Measurements from ENCODE around the gene SUDS3.
"Not testable (repeated sequence)": the region's sequence is repeated elsewhere in the genome, so short reads cannot be mapped to it uniquely, and the experiment has no call there.

SUDS3 gene

GRCh38 chr12:118398524-118398923, 22.2 kb downstream of the SUDS3 start:
- DNase-seq = no peak

- DNase-seq = no peak
These were observed 22.6 kb downstream of the SUDS3 start for GRCh38 chr12:118398940-118399339.

- peak; percentile 73 for DNase-seq
These were observed 25.9 kb downstream of the SUDS3 start for GRCh38 chr12:118402251-118402650.

GRCh38 chr12:118404876-118405521, 28.6 kb downstream of the SUDS3 start:
- peak; percentile 55 for DNase-seq

GRCh38 chr12:118408241-118408640, 31.9 kb downstream of the SUDS3 start:
- not testable (repeated sequence) for DNase-seq

- no peak for DNase-seq
These were observed 33.5 kb downstream of the SUDS3 start for GRCh38 chr12:118409834-118410233.

GRCh38 chr12:118417942-118418341, 41.6 kb downstream of the SUDS3 start:
- DNase-seq = no peak

GRCh38 chr12:118418385-118419057, 42.2 kb downstream of the SUDS3 start:
- DNase-seq = no peak

GRCh38 chr12:118420673-118421072, 44.3 kb downstream of the SUDS3 start:
- no peak for DNase-seq

GRCh38 chr12:118424884-118425283, 48.5 kb downstream of the SUDS3 start:
- DNase-seq = no peak

GRCh38 chr12:118425364-118425763, 49.0 kb downstream of the SUDS3 start:
- no peak for DNase-seq

GRCh38 chr12:118427819-118428218, 51.5 kb downstream of the SUDS3 start:
- DNase-seq = no peak

- no peak for DNase-seq
These were observed 52.3 kb downstream of the SUDS3 start for GRCh38 chr12:118428643-118429042.

- DNase-seq = no peak
These were observed 53.5 kb downstream of the SUDS3 start for GRCh38 chr12:118429688-118430383.

GRCh38 chr12:118430516-118430915, 54.2 kb downstream of the SUDS3 start:
- DNase-seq = no peak

GRCh38 chr12:118432812-118433545, 56.6 kb downstream of the SUDS3 start:
- no peak for DNase-seq

GRCh38 chr12:118436002-118436730, 59.8 kb downstream of the SUDS3 start:
- no peak for DNase-seq

GRCh38 chr12:118436986-118437385, 60.6 kb downstream of the SUDS3 start:
- DNase-seq = peak; percentile 83

GRCh38 chr12:118439068-118439467, 62.7 kb downstream of the SUDS3 start:
- DNase-seq = no peak

GRCh38 chr12:118446247-118446646, 69.9 kb downstream of the SUDS3 start:
- no peak for DNase-seq

- no peak for DNase-seq
These were observed 70.8 kb downstream of the SUDS3 start for GRCh38 chr12:118447181-118447580.

GRCh38 chr12:118448341-118448740, 72.0 kb downstream of the SUDS3 start:
- DNase-seq = no peak
